Gastrocnemius medialis (tissue), 4 donors: ENCODE data around the gene FNDC11. TPM values are rescaled to one million over a fixed set of nuclear protein-coding genes. Genes with fewer than 3 reads are reported as not detected.
A peak's percentile ranks its signal among the peaks of the same experiment; 100 is the strongest.

ENCODE experiments used
- ATAC-seq, 2 donors: fragments of 150-250 bp; one replicate each; pipeline ENCODE4 v1.9.1; 2016
- DNase-seq, 2 donors: peaks; one replicate each; pipeline ENCODE4 v3.0.0-alpha.2; 2019
- H3K27ac ChIP-seq, 4 donors: fragments of 200-600 bp; sonication (generic); 1 replicate in 1 of 4; 2 replicates in 3 of 4; pipeline ENCODE4 v1.5.1; 2016 to 2018; ENCODE audit warnings: mild to moderate bottlenecking in 2 of 4, moderate library complexity in 1 of 4
- H3K27me3 ChIP-seq, 3 donors: fragments of 200-600 bp; sonication (generic) in 2 of 3; 1 replicate in 1 of 3; 2 replicates in 2 of 3; pipeline versions ENCODE4 v1.5.1 to v1.6.0; 2016 to 2019; ENCODE audit warnings: mild to moderate bottlenecking in 1 of 3, moderate library complexity in 1 of 3
- H3K36me3 ChIP-seq, 2 donors: fragments of 200-600 bp; sonication (generic) in 1 of 2; one replicate each; pipeline ENCODE4 v1.5.1; 2017 to 2018
- H3K4me1 ChIP-seq, 2 donors: fragments of 200-600 bp; sonication (generic) in 1 of 2; one replicate each; pipeline ENCODE4 v1.5.1; 2016 to 2017; ENCODE audit warnings: mild to moderate bottlenecking in 2 of 2
- H3K4me3 ChIP-seq, 4 donors: fragments of 200-600 bp; sonication (generic) in 3 of 4; 1 replicate in 1 of 4; 2 replicates in 3 of 4; pipeline ENCODE4 v1.5.1; 2016 to 2019; ENCODE audit warnings: mild to moderate bottlenecking in 2 of 4
- H3K9me3 ChIP-seq, 3 donors: fragments of 200-600 bp; sonication (generic) in 2 of 3; 1 replicate in 1 of 3; 2 replicates in 2 of 3; pipeline ENCODE4 v1.5.1; 2016 to 2019
- CTCF ChIP-seq, 5 experiments: fragments of 450-650 bp in 3 of 5; fragments of 200-600 bp in 2 of 5; sonication (generic) in 2 of 5; IDR thresholded peaks in 4 of 5; conservative IDR thresholded peaks in 1 of 5; 1 replicate in 4 of 5; 2 replicates in 1 of 5; pipeline ENCODE4 v1.5.1; 2016 to 2019; ENCODE audit warnings: antibody characterized with exemption in 5 of 5, mild to moderate bottlenecking in 3 of 5, moderate library complexity in 3 of 5
- POLR2A ChIP-seq, 2 donors: fragments of 450-650 bp; IDR thresholded peaks; one replicate each; pipeline ENCODE4 v1.6.1; 2017; ENCODE audit warnings: antibody characterized with exemption in 2 of 2, mild to moderate bottlenecking in 2 of 2, moderate library complexity in 2 of 2
- in situ Hi-C, 4 donors: fragments of 200-750 bp; cut with MboI; loops; one replicate each; pipeline versions ENCODE4 v1.15.0 to v1.8.0; 2017; ENCODE audit warnings: low sequenced_read_pairs in 4 of 4
- intact Hi-C: fragments of 100-400 bp; cut with DNase I; formaldehyde crosslinking; loops from one replicate; pipeline ENCODE4 v1.15.1; 2023; ENCODE audit warnings: low total_unique reads
- total RNA-seq, 4 donors: library from RNA; depleted of rRNA; stranded (reverse); fragments of >200 nt; gene quantifications; one replicate each; pipeline versions ENCODE4 v1.1.0 to v1.2.3, GENCODE V29; 2016

Gene FNDC11
- total RNA-seq, 4 donors from 2014 or later, result 0.13 TPM; not detected in 3

DNA sequence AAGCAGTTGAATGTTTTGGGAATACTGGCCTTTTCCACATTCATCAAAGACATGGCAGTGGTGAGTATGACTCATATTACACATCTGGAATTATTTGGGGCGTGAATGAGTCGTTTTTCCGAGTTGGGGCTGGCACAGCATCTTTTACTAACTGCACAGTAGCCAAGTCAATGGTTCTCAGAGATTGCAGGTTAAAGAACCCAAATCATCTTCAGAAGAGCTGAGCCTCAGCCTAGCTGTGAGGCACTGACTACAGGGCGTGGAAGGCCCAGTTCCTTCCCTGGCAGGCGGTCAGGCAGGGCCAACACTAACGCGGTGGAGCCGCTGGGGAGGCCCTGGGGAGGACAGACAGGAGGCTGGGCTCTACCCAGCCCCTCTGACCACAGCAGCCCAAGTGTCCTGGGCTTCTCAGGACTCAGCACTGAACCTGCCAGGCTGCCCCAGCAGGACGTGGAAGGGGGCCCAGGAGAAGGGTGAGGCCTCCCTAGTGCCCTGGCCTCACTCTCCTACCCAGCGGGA is 40.1 kb downstream of the FNDC11 start:
- TF ChIP-seq POLR2A (IDR thresholded peaks at IDR 0.05) (no peak), CTCF (IDR thresholded peaks at IDR 0.05 in 4 of 5, conservative IDR thresholded peaks at IDR 0.05 in 1 of 5) (no peak)
- in situ Hi-C loops, result no loop called here
- ATAC-seq, result peak in 1 of 2 donors; percentile 61

GRCh38 chr20:63595416-63596127 is 41.6 kb downstream of the FNDC11 start:
- intact Hi-C loops, result no loop called here
- peaks cover 0 to 67% of the 10 kb centered on the region in 2 donors for H3K36me3 ChIP-seq
- no peak for TF ChIP-seq CTCF (IDR thresholded peaks at IDR 0.05 in 4 of 5, conservative IDR thresholded peaks at IDR 0.05 in 1 of 5)
- TF ChIP-seq POLR2A (IDR thresholded peaks at IDR 0.05), result no peak
- no peak for DNase-seq
- H3K27me3 ChIP-seq, result no peaks in the 10 kb centered on the region
- H3K27ac ChIP-seq, result no peak overlapping the region
- no peak for ATAC-seq
- H3K9me3 ChIP-seq, result no peaks in the 10 kb centered on the region
- no peak overlapping the region for H3K4me3 ChIP-seq
- H3K4me1 ChIP-seq, result no peaks in the 10 kb centered on the region
- in situ Hi-C loops, result no loop called here

More for the DNA sequence above, 40.1 kb downstream of the FNDC11 start:
- no peak overlapping the region for H3K27ac ChIP-seq
- no peaks in the 10 kb centered on the region for H3K27me3 ChIP-seq
- no peaks in the 10 kb centered on the region for H3K9me3 ChIP-seq
- H3K4me3 ChIP-seq, result no peak overlapping the region
- no peak for DNase-seq
- intact Hi-C loops, result no loop called here
- H3K36me3 ChIP-seq, result peaks cover 0 to 72% of the 10 kb centered on the region in 2 donors
- H3K4me1 ChIP-seq, result no peaks in the 10 kb centered on the region

- ATAC-seq (no peak), DNase-seq (no peak)
- in situ Hi-C loops (no loop called here), intact Hi-C loops (no loop called here)
- Histone ChIP-seq H3K36me3 (peaks cover 0 to 69% of the 10 kb centered on the region in 2 donors), H3K9me3 (no peaks in the 10 kb centered on the region), H3K27me3 (no peaks in the 10 kb centered on the region), H3K4me1 (no peaks in the 10 kb centered on the region), H3K27ac (no peak overlapping the region), H3K4me3 (no peak overlapping the region)
- no peak for TF ChIP-seq CTCF (IDR thresholded peaks at IDR 0.05 in 4 of 5, conservative IDR thresholded peaks at IDR 0.05 in 1 of 5)
- TF ChIP-seq POLR2A (IDR thresholded peaks at IDR 0.05), result no peak
Measured at GRCh38 chr20:63596423-63596822, 42.5 kb downstream of the FNDC11 start.

DNA sequence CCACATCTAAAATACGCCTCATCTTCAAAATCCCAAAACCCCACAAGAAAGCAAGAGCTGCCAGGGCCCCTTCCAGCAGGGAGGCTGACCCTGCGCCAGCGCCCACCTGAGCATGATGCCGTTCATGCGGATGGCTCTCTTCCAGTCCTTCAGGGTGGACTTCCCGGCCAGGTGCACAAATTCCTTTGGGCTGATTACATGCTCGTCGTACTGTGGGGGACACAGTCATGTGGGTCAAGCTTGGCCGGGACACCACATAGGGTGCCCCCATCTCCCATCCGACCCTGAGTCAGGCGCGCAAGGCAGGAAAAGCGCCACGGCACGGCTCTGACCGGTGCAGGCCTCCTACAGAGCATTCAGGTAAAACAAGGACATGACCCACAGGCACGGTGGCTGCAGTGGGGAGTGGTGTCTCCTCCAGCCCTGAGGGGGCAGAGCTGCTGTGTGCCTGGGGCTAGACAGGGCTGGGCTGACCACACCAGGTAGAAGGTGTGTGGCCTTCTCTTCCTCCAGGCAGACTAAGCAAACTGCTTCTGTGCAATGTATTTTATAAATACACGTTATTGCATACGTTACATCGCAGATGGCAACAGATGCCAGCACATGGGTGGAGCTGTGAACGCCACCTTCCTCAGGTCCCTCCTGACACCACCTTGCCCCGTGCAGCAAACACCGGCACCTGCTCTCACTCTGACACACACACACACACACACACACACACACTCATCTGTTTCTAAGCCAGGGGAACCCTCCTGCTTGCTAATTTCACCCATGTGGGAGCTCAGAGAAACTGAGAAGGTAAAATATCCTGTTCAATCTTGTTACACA is 43.9 kb downstream of the FNDC11 start:
- ATAC-seq (no peak), DNase-seq (no peak)
- peaks cover 0 to 69% of the 10 kb centered on the region in 2 donors for H3K36me3 ChIP-seq

More for the DNA sequence above, 43.9 kb downstream of the FNDC11 start:
- in situ Hi-C loops (no loop called here), intact Hi-C loops (no loop called here)
- Histone ChIP-seq H3K9me3 (no peaks in the 10 kb centered on the region), H3K27ac (no peak overlapping the region), H3K27me3 (no peaks in the 10 kb centered on the region), H3K4me3 (no peak overlapping the region), H3K4me1 (no peaks in the 10 kb centered on the region)
- TF ChIP-seq POLR2A (IDR thresholded peaks at IDR 0.05) (no peak), CTCF (IDR thresholded peaks at IDR 0.05 in 4 of 5, conservative IDR thresholded peaks at IDR 0.05 in 1 of 5) (no peak)
